NCI-H1105 treated with DMSO at 0.1 percent for 48 hours (cell line): ENCODE data around the gene SPAG9.

Experiments
- DNase-seq: peaks from one replicate; lab custom pipeline; 2025; lab: John Stamatoyannopoulos, UW

The SPAG9 gene

DNA sequence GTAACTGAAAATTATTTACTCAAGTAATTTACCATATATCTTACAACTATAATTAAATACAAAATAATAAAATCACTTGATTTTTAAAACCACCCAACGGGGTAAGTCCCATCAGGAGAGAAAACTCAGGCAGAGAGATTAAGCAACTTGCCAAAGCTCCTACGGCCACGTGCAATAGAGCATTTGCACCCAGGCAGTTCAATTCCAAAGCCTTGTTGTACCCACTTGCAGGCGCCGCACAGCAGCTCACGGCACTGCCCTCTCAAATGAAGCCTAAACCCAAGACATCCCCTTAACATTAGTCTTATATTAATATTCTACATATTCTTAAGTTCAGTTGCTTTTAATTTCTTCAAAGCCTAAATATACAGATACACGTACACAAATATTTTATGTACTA, 75.7 kb downstream of the SPAG9 start:
- no peak for DNase-seq

DNA sequence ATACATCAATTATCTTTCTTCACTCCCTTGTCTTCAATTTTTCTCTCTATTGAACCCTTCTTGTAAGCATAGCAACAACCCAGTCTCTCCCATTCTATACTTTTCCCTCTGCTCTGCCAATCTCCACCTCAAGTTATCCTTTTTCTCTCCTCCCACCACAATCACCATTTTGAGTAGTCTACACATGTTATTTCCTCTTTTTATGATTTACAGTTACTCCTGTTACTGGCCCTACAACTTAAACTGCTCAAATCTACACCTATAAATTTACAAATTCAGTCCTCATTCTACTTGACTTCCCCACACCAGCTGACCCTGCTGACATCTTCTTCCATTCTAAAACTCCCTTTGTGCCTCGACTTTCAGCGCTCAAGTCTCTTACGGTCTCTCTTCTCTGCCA, 84.6 kb downstream of the SPAG9 start:
- no peak for DNase-seq

DNA sequence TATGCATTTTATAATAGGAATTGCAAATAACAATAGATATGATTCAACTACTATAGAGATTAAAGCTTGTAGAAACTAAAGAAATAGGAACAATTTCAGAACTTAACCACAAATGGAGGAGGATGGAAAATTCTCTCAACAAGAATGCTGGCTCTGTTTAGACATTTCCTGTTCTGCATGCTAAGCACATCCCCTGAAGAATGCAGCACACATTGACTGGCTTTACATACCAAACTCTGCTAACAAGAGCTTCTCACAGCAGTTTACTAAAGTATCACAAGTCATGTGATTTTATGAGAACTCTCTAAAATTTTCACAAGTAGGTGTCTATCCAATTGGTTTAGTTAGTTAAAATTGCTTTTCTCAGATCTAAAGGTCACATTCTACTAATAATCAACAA, 85.2 kb downstream of the SPAG9 start:
- no peak for DNase-seq

DNA sequence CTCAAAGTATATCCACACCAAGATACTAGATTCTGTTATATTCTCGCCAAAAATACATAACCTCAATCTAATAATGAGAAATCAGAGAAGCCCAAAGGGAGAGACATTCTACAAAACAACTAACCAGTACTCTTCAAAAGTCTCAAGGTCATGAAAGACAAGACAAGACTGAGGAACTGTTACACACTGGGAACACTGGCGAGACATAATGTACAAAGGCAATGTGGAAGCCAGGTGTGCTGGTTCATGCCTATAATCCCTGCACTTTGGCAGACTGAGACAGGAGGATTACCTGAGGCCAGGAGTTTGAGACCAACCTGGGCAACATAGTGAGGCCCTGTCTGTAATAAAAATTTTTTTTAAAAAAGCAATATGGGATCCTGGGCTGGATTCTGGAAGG, 85.9 kb downstream of the SPAG9 start:
- DNase-seq, result no peak

DNA sequence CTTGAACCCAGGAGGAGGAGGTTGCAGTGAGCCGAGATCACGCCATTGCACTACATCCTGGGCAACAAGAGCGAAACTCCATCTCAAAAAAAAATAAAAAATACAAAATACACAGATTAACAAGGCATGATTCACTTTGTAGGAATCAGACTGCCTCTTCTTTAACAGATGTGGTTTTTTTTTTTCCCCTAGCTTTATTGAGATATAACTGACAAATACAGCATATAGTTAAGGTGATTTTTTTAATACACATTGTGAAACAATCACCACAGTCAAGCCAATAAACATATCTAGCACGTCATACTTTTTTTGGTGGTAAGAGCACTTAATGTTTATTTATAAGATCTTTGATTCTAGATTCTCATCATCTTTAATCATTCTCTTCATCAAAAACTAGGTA, 87.8 kb downstream of the SPAG9 start:
- no peak for DNase-seq

DNA sequence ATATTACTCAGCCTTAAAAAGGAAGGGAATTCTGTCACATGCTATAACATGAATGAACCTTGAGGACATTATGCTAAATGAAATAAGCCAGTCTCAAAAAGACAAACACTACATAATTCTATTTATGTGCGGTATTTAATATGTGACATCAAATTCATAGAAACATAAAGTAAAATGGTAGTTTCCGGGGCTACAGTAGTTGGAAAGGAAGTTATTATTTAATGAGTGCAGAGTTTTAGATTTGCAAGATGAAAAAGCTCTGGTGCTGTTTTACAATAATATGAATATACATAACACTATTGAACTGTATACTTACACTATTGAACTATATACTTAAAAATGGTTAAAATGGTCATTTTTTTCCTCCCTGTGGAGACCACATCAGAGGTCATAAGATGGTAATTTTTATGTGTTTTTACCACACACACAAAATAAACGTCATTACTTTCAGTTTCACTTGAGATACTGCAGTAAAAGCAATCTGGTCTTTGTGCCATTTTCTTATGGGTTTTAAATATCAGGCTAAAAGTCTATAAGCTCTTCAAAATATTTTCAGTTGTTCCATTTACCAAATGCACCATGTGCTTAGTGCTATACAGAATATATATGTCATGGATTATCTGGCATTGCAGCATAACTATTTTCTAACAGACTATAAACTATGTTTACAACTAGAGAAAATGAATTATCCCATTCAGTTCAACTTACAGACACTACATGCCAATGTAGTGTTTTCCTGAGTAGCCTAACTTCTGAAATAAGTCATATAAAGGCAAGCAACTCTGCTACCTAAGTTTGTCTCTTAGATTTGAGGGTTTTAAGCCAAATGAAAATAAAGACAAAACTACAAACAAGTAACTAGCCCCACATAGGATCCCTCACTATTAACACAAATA, 90.9 kb downstream of the SPAG9 start:
- DNase-seq, result no peak

DNA sequence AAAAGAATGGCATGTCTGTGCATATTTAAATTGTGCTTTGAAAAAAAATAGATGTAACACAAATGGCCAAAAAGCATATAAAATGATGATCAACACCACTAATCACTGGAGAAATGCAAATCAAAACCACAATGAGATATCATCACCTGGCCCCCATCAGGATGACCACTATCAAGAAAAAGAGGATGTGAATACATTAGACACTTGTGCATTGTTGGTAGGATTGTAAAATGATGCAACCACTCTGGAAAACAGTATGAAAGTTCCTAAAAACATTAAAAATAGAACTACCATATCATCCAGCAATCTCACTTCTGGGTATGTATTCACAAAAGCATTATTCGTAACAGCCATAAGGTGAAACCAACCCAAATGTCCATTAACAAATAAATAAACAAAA, 91.5 kb downstream of the SPAG9 start:
- no peak for DNase-seq

DNA sequence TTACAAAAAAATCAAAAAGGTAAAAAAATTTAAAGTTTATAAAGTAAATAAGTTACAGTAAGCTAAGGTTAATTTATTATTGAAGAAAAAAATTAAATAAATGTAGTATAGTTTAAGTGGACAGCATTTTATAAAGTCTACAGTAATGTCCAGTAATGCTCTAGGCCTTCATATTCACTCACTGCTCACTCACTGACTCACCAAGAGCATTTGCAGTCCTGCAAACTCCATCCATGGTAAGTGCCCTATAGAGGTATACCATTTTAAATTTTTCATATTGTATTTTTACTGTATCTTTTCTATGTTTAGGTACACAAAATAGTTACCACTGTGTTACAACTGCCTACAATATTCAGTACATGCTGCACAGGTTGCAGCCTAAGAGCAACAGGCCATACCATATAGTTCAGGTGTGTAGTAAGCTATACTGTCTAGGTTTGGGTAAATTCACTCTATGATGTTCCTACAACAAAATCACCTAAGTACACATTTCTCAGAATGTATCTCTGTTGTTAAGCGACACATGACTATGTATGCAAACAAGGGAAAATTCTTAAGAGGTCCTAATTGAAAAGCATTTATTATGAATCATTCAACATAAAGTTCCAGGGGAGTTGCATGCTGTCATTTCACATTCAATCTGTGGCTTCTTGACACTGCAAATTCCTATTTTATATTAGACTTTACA, 92.3 kb downstream of the SPAG9 start:
- DNase-seq, result no peak

DNA sequence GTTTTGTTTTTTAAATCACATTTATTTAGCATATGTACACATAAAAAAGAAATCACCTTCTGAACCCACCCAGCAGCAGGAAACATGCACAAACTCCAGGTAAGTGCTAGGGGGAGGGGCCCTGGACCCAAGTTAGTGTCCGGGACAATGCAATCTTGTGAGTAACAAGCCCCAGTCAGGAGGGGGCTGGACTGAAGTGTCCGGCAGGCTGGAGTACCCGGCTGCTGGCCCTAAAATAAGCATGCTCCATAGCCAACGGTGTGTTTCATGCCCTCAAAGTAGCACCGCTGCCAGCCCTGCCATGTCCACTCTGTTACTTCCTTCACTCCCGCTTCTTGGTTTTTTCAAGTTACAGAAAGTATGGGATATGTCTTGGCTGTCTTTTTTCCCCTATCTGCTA, 102.1 kb downstream of the SPAG9 start:
- DNase-seq, result no peak

DNA sequence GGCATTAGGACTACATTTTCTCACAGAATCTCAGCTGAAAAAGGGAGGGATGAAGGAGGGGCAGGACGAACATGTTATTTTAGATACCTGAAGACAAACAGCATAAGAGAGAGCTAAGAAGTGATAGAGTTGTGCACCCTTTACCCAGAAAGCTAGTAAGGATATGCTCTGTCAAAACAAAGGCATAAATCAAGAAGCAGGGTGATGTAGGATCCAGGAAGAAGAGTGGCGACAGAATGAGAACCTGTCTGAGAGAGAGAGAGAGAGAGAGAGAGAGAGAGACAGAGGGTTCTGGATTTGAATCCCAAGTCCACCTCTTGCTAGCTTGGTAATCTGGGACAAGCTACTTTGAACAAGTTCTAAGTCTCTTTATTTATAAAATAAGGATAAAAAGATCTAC, 103.4 kb downstream of the SPAG9 start:
- DNase-seq, result no peak

DNA sequence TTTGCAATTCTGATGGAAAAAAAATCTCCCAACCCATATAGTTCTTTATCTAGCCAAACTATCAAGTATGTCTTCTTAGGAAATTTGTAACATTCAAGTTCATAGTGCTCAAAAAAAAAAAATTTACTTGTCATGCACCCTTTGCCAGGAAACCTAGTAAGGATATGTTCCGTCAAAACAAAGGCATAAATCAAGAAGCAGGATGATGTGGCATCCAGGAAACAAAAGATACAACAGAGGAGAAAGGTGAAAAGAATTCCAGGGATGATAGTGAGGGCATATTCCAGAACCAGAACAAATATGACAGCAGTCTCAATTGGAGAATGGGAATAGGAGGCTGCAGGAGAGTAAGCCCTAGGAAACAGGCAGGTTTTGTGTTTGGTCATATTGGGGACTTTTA, 104.6 kb downstream of the SPAG9 start:
- DNase-seq, result no peak

DNA sequence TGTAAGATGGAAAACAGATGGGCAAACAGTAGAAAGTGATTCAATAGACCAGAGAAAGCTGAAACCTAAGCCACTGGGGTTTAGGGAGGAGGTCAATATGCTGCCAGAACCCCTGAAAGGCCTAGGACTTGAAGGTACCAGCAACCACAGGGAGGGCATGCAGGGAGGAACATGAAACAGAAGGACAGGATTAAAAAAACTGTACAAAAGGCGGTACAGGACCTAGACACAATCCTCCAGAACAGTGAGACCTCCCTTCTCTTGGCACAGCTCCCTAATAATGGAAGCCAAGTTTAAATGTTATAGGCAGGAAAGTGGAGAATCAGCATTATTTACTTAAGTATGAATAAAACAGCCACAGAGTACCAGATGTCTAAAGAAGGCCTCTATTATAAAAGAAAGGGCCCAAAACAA, 105.5 kb downstream of the SPAG9 start:
- peak; percentile 10 for DNase-seq

DNA sequence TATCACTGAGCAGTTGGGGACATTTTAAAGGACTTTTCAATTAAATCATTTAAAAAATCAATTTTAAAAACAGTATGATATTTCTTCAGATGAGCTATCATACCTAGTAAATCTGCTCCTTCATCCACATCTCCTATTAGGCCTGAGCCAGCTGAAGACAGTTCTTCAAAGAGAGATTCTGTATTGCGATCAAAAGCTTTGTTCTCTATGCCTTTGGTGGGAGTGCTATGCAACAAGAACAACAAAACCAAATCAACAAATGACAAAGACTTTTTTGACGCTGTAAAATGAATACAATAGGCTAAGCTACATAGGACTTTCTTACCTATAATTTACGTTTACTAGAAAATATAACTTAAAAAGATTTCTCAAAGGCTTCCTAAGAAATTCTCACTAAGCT, 106.5 kb downstream of the SPAG9 start:
- no peak for DNase-seq

DNA sequence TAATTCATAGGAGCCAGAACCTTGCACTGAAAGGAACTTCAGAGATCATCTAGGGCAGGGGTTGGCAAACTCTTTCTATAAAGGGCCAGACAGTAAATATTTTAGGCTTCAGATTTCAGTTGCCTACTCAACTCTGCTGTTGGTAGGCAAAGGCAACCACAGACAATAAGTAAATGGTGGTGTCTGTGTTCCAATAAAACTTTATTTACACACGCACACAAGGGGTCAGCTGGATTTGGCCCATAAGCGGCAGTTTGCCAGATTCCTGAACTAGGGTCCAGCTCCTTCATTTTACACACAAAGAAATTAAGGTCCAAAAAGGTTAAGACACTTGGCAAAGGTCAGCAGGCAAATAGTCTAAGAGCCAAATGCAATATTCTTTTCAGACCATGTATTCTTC, 107.3 kb downstream of the SPAG9 start:
- no peak for DNase-seq

DNA sequence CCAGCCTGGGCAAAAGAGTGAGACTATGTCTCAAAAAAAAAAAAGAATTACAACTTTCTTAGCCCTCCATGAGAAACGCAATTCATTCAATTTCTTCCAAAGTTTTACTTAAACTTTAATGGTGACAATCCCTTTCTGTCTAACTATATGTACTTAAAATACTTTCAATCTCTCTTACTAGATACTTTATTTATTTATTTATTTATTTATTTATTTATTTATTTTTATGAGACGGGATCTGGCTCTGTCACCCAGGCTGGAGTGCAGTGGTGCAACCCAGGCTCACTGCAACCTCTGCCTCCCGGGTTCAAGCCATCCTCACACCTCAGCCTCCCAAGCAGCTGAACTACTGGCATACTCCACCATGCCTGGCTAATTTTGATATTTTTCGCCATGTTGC, 108.1 kb downstream of the SPAG9 start:
- DNase-seq, result no peak

DNA sequence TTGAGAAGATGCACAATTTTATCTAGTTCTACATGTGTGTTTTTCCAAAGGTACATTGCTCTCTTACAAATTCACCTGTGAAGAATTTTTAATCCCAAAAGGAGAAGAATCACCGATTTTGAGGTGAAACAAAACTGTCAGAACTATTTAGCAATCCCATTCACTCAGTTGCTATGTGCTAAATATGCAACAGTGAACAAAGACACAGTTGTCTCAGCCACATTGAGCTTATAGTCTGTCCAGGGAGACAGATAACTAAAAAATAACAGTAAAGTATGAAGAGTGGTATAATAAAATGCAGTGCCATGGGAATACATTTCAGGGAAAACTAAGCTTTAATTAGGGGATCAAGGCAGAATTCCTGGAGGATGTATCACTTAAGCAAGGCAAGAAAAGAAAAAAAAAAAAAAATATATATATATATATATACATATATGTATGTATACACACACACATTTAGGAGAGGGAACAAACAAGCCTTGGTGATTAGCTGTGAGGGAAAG, 110.4 kb downstream of the SPAG9 start:
- DNase-seq, result no peak

DNA sequence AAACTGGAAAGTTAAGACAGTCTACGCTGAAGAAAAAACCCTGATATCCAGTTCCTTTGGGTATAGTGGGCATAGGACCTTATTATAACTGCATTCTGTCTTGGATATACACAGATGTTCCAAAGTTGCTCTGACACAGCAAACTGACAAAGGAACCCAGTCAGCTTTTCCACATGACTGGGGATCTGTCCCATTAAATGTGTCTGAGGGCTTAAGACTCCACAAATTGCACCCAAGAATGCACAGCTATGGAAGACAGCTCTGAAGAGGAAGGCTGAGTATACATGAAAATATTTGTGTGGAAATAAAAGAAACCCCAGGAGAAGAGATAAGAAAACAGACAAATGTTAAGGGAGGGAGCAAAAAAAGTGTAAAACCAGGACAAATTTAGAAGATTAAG, 114.1 kb downstream of the SPAG9 start:
- no peak for DNase-seq

DNA sequence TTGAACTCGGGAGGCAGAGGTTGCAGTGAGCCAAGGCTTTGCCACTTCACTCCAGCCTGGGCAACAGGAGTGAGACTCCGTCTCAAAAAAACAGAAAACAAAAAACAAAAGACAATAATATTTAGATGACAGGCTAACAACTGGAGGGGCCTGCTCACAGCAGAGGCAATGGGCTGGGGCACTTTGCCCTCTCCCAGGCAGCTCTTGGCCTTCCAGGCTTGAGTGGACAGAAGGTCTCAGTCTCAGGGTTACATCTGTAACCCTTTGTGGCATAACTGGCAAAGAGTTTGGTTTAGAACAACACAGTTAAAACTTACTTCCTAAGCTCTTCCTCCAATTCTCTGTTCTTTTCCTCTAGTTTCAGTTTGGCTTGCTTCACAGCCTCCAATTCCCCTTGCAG, 114.9 kb downstream of the SPAG9 start:
- no peak for DNase-seq

DNA sequence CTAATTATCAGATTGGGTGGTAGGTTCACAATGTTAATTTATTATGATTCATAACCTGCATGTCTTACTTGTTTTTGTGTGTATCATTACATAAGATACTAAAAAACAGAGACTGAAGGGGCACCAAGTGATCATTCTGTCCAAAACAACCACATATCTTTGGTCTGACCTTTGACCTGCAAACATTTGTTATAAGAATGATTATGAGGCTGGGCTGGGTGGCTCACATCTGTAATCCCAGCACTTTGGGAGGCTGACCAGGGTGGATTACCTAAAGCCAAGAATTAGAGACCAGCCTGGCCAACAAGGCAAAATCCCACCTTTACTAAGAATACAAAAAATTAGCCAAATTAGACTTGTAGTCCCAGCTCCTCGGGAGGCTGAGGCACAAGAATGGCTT, 116.4 kb downstream of the SPAG9 start:
- DNase-seq, result no peak

DNA sequence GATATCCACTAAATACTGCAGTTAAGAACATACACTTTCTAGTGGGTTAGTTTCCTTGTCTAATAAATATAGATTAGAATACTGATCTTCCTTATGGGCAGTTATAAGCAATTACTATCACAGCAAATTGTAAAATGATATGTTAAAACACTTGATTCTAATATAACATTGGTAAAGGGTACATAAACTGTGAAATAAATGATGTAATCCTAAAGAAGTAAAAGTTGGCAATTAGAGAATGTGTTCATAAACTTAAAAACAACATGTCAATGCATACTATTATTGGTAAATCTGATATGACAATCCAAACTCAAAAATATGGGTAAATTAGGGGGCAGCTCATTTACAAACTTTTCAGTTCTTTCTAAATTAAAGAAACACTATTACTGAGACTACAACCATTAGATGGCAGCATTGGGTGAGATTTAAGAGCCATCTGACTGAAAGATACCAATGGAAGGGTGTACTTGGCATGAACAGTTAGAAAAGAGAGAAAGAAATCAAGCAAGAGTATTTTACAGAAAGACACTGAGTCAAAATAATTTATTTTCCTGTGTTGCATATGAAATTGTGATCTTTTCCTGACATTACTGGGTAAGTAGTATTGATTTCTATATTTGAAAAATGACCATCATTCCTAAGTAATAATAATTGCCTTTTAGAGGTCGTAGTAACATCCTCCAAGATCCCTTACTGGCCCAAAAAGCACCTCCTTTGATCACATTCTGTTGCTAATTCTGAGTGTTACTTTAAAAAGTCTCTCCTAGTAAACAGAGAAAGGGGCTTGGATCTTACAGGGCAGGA, 119.6 kb downstream of the SPAG9 start:
- peak; percentile 57 for DNase-seq

DNA sequence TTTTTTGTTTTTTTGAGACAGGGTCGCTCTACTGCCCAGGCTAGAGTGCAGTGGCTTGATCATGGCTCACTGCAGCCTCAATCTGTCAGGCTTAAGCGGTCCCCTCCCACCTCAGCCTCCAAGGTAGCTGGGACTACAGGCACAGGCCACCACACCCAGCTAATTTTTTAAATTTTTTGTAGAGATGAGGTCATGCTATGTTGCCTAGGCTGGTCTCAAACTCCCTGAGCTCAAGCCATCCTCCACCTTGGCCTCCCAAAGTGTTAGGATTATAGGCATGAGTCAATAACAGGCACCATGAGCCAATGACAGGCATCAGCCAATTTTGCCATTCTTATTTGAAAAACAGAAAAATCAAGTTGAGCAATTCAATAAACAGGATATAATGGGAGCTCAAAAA, 125.0 kb downstream of the SPAG9 start:
- DNase-seq, result no peak

DNA sequence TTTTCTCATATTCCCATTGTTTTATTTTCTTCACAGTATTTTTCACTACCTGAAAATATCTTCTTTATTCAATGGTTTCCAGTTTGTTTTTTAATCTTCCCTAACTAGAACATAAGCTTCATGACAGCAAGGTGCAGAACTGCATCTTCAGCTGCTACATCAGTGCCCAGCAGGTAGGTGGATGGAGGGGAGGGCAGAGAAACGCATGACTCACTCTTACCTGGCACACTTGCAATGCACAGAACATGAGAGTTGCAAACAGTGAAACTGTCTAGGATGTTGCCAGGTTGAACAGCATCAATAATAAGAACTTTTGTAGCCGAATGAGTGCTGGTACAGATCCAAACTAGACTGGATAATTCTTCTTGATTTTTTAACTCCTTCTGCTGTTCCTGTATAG, 127.1 kb downstream of the SPAG9 start:
- no peak for DNase-seq

DNA sequence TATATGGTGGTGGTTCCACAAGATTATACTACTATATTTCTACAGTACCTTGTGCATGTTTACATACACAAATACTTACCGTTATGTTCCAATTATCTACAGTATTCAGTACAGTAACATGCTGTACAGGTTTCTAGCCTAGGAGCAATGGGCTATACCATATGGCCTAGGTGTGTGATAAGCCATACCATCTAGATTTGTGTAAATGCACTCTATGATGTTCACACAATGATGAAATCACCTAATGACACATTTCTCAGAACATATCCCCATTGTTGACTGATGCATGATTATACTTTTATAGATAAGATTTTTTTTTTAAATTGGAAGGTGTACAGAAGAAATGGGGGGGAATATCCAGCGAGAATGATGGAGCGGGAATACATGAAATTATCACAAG, 131.5 kb downstream of the SPAG9 start:
- DNase-seq, result no peak
